Body of pancreas (tissue), 4 donors: ENCODE results near the gene USP5. TPM values are rescaled to one million over a fixed set of nuclear protein-coding genes. Genes with fewer than 3 reads are reported as not detected.

Experiments used
- ATAC-seq: fragments of 150-250 bp; one replicate; pipeline ENCODE4 v1.9.1; 2016
- DNase-seq, 4 donors: peaks; one replicate each; pipeline ENCODE4 v3.0.0-alpha.2; 2019
- H3K27ac ChIP-seq, 4 donors: fragments of 200-600 bp; sonication (generic); 1 replicate in 3 of 4; 2 replicates in 1 of 4; pipeline versions ENCODE4 v1.5.1 to v1.6.1; 2016 to 2019; ENCODE audit warnings: mild to moderate bottlenecking in 1 of 4, mixed read lengths in 1 of 4, moderate library complexity in 1 of 4
- H3K27me3 ChIP-seq, 2 donors: fragments of 200-600 bp; sonication (generic); one replicate each; pipeline ENCODE4 v1.6.0; 2016; ENCODE audit warnings: mild to moderate bottlenecking in 1 of 2
- H3K36me3 ChIP-seq, 2 donors: fragments of 200-600 bp; sonication (generic); replicated peaks in 1 of 2; 2 replicates each; pipeline ENCODE4 v1.5.1; 2016; ENCODE audit warnings: low read depth in 2 of 2; ENCODE audit not compliant: insufficient read depth in 1 of 2
- H3K4me1 ChIP-seq: fragments of 200-600 bp; sonication (generic); one replicate; pipeline ENCODE4 v1.6.0; 2016
- H3K4me3 ChIP-seq, 2 donors: fragments of 200-600 bp; sonication (generic); 1 replicate in 1 of 2; 2 replicates in 1 of 2; pipeline ENCODE4 v1.5.1; 2016 to 2019
- H3K9me3 ChIP-seq, 3 donors: fragments of 200-600 bp; sonication (generic); 1 replicate in 2 of 3; 2 replicates in 1 of 3; pipeline ENCODE4 v1.5.1; 2016
- POLR2A ChIP-seq, 3 donors: fragments of 450-650 bp; IDR thresholded peaks; one replicate each; pipeline ENCODE4 v1.6.1; 2016; ENCODE audit warnings: antibody characterized with exemption in 3 of 3, mild to moderate bottlenecking in 2 of 3
- WGBS, 2 donors: methylation state at CpG; one replicate each; pipeline ENCODE4 v1.1.5; 2017; 5-methylcytosine and 5-hydroxymethylcytosine counted together
- intact Hi-C: fragments of 100-400 bp; cut with DNase I; formaldehyde crosslinking; loops from one replicate; pipeline ENCODE4 v1.15.1; 2023
- total RNA-seq, 2 donors: library from RNA; depleted of rRNA; stranded (reverse); fragments of >200 nt; gene quantifications; one replicate each; pipeline ENCODE4 v1.1.0, GENCODE V29; 2016
- TF ChIP-seq, protein P1 (sequence below), 7 experiments: fragments of 450-650 bp in 4 of 7; fragments of 200-600 bp in 3 of 7; sonication (generic) in 3 of 7; IDR thresholded peaks; one replicate each; pipeline ENCODE4 v1.5.1; 2016 to 2019; ENCODE audit warnings: antibody characterized with exemption in 7 of 7

The USP5 gene
- total RNA-seq, 2 donors from 2014 or later, result 18.2 to 60.6 TPM

DNA sequence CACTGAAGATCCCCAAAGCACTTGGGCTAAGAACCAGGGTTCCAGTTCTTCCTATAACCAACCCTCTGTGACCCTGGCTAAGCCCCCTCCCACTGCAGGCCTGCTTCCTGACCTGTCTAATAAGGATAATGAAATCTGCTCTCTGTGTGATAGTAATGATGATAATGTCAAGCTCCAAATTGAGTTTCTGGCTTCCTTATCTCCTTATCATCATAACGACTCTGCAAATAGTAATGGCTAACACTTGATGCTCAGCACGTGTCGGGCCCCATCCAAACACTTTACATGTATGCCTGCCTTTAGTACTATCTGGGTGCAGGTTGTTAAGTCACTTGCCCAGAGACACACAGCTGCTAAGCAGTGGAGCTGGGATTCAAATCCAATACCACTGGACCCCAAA, 35.4 kb upstream of the USP5 start:
- intact Hi-C loops, result no loop called here
- 29 to 30% methylated on average over 3 of the region's 3 CpGs for WGBS, 2 donors

DNA sequence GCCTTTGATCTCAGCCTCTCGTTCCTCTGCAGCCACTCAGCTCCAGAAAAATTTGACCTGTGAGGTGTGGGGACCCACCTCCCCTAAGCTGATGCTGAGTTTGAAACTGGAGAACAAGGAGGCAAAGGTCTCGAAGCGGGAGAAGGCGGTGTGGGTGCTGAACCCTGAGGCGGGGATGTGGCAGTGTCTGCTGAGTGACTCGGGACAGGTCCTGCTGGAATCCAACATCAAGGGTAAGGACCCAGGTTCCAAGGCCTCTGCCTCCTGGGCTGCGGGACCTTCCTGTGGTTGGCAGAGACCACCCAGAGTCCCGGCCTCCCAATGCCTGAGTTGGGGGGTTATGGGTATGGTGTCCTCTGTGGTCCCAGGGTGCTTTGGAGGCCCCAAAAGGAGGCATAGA, 34.9 kb upstream of the USP5 start:
- TF ChIP-seq, protein P1, sequence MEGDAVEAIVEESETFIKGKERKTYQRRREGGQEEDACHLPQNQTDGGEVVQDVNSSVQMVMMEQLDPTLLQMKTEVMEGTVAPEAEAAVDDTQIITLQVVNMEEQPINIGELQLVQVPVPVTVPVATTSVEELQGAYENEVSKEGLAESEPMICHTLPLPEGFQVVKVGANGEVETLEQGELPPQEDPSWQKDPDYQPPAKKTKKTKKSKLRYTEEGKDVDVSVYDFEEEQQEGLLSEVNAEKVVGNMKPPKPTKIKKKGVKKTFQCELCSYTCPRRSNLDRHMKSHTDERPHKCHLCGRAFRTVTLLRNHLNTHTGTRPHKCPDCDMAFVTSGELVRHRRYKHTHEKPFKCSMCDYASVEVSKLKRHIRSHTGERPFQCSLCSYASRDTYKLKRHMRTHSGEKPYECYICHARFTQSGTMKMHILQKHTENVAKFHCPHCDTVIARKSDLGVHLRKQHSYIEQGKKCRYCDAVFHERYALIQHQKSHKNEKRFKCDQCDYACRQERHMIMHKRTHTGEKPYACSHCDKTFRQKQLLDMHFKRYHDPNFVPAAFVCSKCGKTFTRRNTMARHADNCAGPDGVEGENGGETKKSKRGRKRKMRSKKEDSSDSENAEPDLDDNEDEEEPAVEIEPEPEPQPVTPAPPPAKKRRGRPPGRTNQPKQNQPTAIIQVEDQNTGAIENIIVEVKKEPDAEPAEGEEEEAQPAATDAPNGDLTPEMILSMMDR (IDR thresholded peaks at IDR 0.05), result no peak
- TF ChIP-seq POLR2A (IDR thresholded peaks at IDR 0.05), result no peak
- Histone ChIP-seq H3K4me3 (no peak overlapping the region), H3K9me3 (no peaks in the 10 kb centered on the region), H3K27me3 (peaks cover 0 to 5% of the 10 kb centered on the region in 2 donors), H3K27ac (no peak overlapping the region), H3K36me3 (no peaks in the 10 kb centered on the region), H3K4me1 (peaks cover 6% of the 10 kb centered on the region)
- no peak for ATAC-seq
- 55 to 65% methylated on average over 8 of the region's 8 CpGs for WGBS, 2 donors
- DNase-seq, result no peak
- intact Hi-C loops, result no loop called here

More for the DNA sequence above, 35.4 kb upstream of the USP5 start:
- Histone ChIP-seq H3K9me3 (no peaks in the 10 kb centered on the region), H3K36me3 (no peaks in the 10 kb centered on the region), H3K27me3 (no peaks in the 10 kb centered on the region), H3K27ac (no peak overlapping the region), H3K4me1 (peaks cover under 1% of the 10 kb centered on the region), H3K4me3 (no peak overlapping the region)
- no peak for ATAC-seq
- DNase-seq, result no peak
- TF ChIP-seq, protein P1 (IDR thresholded peaks at IDR 0.05), result no peak
- no peak for TF ChIP-seq POLR2A (IDR thresholded peaks at IDR 0.05)

DNA sequence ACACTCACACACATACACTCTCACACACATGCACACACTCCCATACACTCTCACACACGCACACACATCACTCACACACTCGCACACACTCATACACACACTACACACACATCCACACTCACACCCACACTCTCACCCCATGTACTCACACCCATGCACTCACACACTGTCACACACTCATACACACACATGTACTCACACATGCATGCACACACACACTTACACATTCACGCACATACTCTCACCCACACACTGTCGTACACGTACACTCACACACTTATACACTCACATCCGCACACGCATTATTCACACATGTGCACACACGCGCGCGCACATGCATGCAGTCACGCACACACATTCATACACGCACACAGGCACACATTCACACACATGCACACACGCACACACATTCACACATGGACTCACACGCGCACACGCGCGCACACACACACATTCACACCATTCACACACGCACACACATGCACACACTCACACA, 34.2 kb upstream of the USP5 start:
- ATAC-seq (no peak), DNase-seq (no peak)
- Histone ChIP-seq H3K9me3 (no peaks in the 10 kb centered on the region), H3K27ac (no peak overlapping the region), H3K4me3 (no peak overlapping the region), H3K27me3 (peaks cover 0 to 8% of the 10 kb centered on the region in 2 donors), H3K4me1 (peaks cover 7% of the 10 kb centered on the region), H3K36me3 (no peaks in the 10 kb centered on the region)
- no peak for TF ChIP-seq POLR2A (IDR thresholded peaks at IDR 0.05)
- TF ChIP-seq, protein P1 (IDR thresholded peaks at IDR 0.05), result no peak
- 74 to 89% methylated on average over 20 of the region's 20 CpGs for WGBS, 2 donors
- intact Hi-C loops, result no loop called here

DNA sequence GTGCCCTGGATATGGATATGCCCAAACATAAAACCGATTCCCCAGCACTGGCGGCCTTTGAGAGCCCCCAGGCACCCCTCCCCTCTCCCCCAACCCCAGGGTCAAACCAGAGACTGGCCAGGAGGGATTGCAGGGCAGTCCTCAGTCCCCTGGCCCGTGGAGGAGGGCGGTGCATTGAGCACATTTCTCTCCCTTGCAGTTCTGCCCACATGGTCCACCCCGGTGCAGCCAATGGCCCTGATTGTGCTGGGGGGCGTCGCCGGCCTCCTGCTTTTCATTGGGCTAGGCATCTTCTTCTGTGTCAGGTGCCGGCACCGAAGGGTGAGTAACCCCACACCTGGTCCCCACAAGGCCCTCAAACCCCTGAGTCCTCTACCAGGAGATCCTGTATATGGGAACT, 33.7 kb upstream of the USP5 start:
- intact Hi-C loops, result no loop called here
- no peaks in the 10 kb centered on the region for H3K9me3 ChIP-seq
- H3K27ac ChIP-seq, result no peak overlapping the region
- no peaks in the 10 kb centered on the region for H3K36me3 ChIP-seq
- 41 to 58% methylated on average over 2 to 10 of the region's 10 CpGs for whole genome bisulfite sequencing, 2 donors
- ATAC-seq (peak; percentile 17), DNase-seq (peak in 2 of 4 donors; percentile 43 to 44)
- no peak for TF ChIP-seq POLR2A (IDR thresholded peaks at IDR 0.05)
- TF ChIP-seq, protein P1 (IDR thresholded peaks at IDR 0.05), result no peak
- peaks cover 7% of the 10 kb centered on the region for H3K4me1 ChIP-seq
- peaks cover 0 to 8% of the 10 kb centered on the region in 2 donors for H3K27me3 ChIP-seq
- H3K4me3 ChIP-seq, result no peak overlapping the region

DNA sequence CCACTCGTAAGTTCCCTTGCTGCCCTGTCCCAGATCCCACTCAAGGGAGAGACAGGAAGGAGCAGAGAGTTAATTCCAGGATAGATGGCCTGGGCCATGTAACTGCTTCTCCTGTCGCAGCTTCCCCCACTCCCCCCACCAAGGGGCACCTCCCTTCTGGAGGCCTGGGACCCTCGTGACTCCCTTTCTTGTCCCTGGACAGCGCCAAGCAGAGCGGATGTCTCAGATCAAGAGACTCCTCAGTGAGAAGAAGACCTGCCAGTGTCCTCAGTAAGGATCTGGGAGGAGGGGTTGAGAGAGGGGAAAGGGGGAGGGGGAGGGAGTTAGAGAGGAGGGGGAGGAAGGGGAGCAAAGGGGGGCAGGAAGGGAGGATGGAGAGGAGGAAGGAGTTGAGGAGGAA, 33.3 kb upstream of the USP5 start:
- DNase-seq (no peak), ATAC-seq (no peak)
- Histone ChIP-seq H3K4me3 (no peak overlapping the region), H3K9me3 (no peaks in the 10 kb centered on the region), H3K4me1 (peaks cover 7% of the 10 kb centered on the region), H3K27me3 (peaks cover 0 to 8% of the 10 kb centered on the region in 2 donors), H3K36me3 (no peaks in the 10 kb centered on the region), H3K27ac (no peak overlapping the region)
- WGBS, 2 donors, result 67 to 74% methylated on average over 5 of the region's 5 CpGs
- TF ChIP-seq, protein P1 (IDR thresholded peaks at IDR 0.05), result no peak
- no peak for TF ChIP-seq POLR2A (IDR thresholded peaks at IDR 0.05)
- intact Hi-C loops, result no loop called here
